AG04450 (cell line): ENCODE data around the gene SLC7A7. TPM values are rescaled to one million over a fixed set of nuclear protein-coding genes. Genes with fewer than 3 reads are reported as not detected.
A peak's percentile ranks its signal among the peaks of the same experiment; 100 is the strongest.

Experiments used
- CTCF ChIA-PET: fragments of 300-600, 350-600 bp; formaldehyde crosslinking; extraction: SDS; loops from one replicate; lab custom pipeline; 2022; ENCODE audit warnings: antibody characterized with exemption, inconsistent platforms; lab: Charles Lee
- POLR2A ChIA-PET: fragments of 350-600 bp; formaldehyde crosslinking; extraction: SDS; loops from one replicate; lab custom pipeline; 2021; ENCODE audit warnings: antibody characterized with exemption, inconsistent platforms; lab: Yijun Ruan, JAX
- DNase-seq: peaks from one replicate; pipeline ENCODE4 v3.0.0-alpha.2; 2011; ENCODE audit warnings: low read depth, low spot score
- H3K27ac ChIP-seq: one replicate; pipeline ENCODE4 v1.5.1; 2012; ENCODE audit warnings: low read depth, low read length, control low read depth
- H3K27me3 ChIP-seq: one replicate; pipeline ENCODE4 v1.6.0; 2012; ENCODE audit warnings: low read length; ENCODE audit not compliant: control insufficient read depth, insufficient read depth
- H3K4me3 ChIP-seq: 2 replicates; pipeline ENCODE4 v1.5.1; 2011; ENCODE audit warnings: mild to moderate bottlenecking, low read depth, low read length, control low read depth
- H3K9me3 ChIP-seq: 2 replicates; pipeline ENCODE4 v1.5.1; 2012; ENCODE audit warnings: low read length; ENCODE audit not compliant: control insufficient read depth, insufficient read depth
- CTCF ChIP-seq: IDR thresholded peaks from 2 replicates; pipeline ENCODE4 v1.5.1; 2011; ENCODE audit warnings: low read depth, low read length, control low read depth, inconsistent platforms
- polyA plus RNA-seq: library from polyadenylated mRNA; depleted of rRNA; stranded (reverse); fragments of >200 nt; gene quantifications from 2 replicates; pipeline ENCODE4 v1.2.3, GENCODE V29; 2011

The SLC7A7 gene
- polyA plus RNA-seq, 1 experiment, result 7.7 TPM

GRCh38 chr14:22850944-22851764 lies 35.9 kb upstream of the SLC7A7 start:
- peak; percentile 82 for DNase-seq

GRCh38 chr14:22849212-22849819 lies 34.1 kb upstream of the SLC7A7 start:
- Histone ChIP-seq H3K27me3 (no peaks in the 10 kb centered on the region), H3K27ac (peak overlapping the region; percentile 100), H3K9me3 (no peaks in the 10 kb centered on the region), H3K4me3 (no peak overlapping the region)
- ChIA-PET CTCF (interaction anchor here (0.6 to 8.5 kb wide), 9 partner anchors 11 to 293 kb away, joined by 3 to 217 read pairs (median 4); partner anchors contain the start of gene DAD1), POLR2A (interaction anchor here (0.7 to 3.9 kb wide), 5 partner anchors 11 to 26 kb away, joined by 3 to 76 read pairs (median 15); partner anchors contain the start of gene MMP14)
- no peak for DNase-seq
- TF ChIP-seq CTCF, result no peak

More at GRCh38 chr14:22850944-22851764, 35.9 kb upstream of the SLC7A7 start:
- CTCF ChIA-PET, result interaction anchor here (0.6 to 8.5 kb wide), 20 partner anchors 9 to 314 kb away, joined by 3 to 217 read pairs (median 4); partner anchors contain the start of genes LRP10 and MMP14
- no peaks in the 10 kb centered on the region for H3K27me3 ChIP-seq
- no peak for TF ChIP-seq CTCF
- peak overlapping the region; percentile 100 for H3K27ac ChIP-seq
- peak overlapping the region; percentile 34 for H3K4me3 ChIP-seq
- POLR2A ChIA-PET, result interaction anchor here (0.5 to 4.7 kb wide), 17 partner anchors 10 to 1374 kb away, joined by 3 to 53 read pairs (median 3); partner anchors contain the start of genes DAD1, MMP14, OXA1L and RAB2B
- H3K9me3 ChIP-seq, result no peaks in the 10 kb centered on the region

GRCh38 chr14:22848351-22849164 lies 33.3 kb upstream of the SLC7A7 start:
- 0 out of 2 replicates have a peak, but pooled peaks have one; percentile 1 for TF ChIP-seq CTCF
- no peaks in the 10 kb centered on the region for H3K9me3 ChIP-seq
- ChIA-PET CTCF (interaction anchor here (0.5 to 8.5 kb wide), 10 partner anchors 10 to 293 kb away, joined by 3 to 217 read pairs (median 4); partner anchors contain the start of gene DAD1), POLR2A (interaction anchor here (0.9 to 2.3 kb wide), 7 partner anchors 10 to 214 kb away, joined by 3 to 76 read pairs (median 4); partner anchors contain the start of genes MMP14 and PRMT5)
- peak; percentile 89 for DNase-seq
- no peaks in the 10 kb centered on the region for H3K27me3 ChIP-seq
- H3K4me3 ChIP-seq, result peak overlapping the region; percentile 25; the same call in 1 of the 2 replicates
- H3K27ac ChIP-seq, result peak overlapping the region; percentile 100

- POLR2A ChIA-PET, result interaction anchor here (0.9 to 2.3 kb wide), 7 partner anchors 10 to 214 kb away, joined by 3 to 76 read pairs (median 4); partner anchors contain the start of genes MMP14 and PRMT5
These were observed 32.6 kb upstream of the SLC7A7 start for GRCh38 chr14:22847661-22848341.

More at GRCh38 chr14:22847661-22848341, 32.6 kb upstream of the SLC7A7 start:
- no peak for DNase-seq
- Histone ChIP-seq H3K27me3 (no peaks in the 10 kb centered on the region), H3K27ac (peak overlapping the region; percentile 100), H3K9me3 (no peaks in the 10 kb centered on the region), H3K4me3 (peak overlapping the region; percentile 23; the same call in 1 of the 2 replicates)
- TF ChIP-seq CTCF, result peak; percentile 15; the same call in 1 of the 2 replicates
- CTCF ChIA-PET, result interaction anchor here (0.6 to 8.5 kb wide), 7 partner anchors 9 to 291 kb away, joined by 3 to 217 read pairs (median 4); no protein-coding TSS in a partner anchor
